ENCODE measurements around the gene RNF113A. TPM values are rescaled to one million over a fixed set of nuclear protein-coding genes. Genes with fewer than 3 reads are reported as not detected.
"Not testable (repeated sequence)": the region's sequence is repeated elsewhere in the genome, so short reads cannot be mapped to it uniquely, and the experiment has no call there.

RNF113A gene
- total RNA-seq, 2 donors from 2014 or later, result 8.2 to 10.2 TPM

GRCh38 chrX:119853444-119853843 lies 18.1 kb downstream of the RNF113A start:
- intact Hi-C loops (cut with DNase I), result no loop called here
- no peak for DNase-seq (ENCODE audit: low spot score)

GRCh38 chrX:119852382-119853353 lies 18.9 kb downstream of the RNF113A start, which contains the start of gene UPF3B:
UPF3B (minus strand) TSS chrX:119852963; CDS start chrX:119852928, 35 bp downstream.
- intact Hi-C loops (cut with DNase I), result no loop called here
- DNase-seq (ENCODE audit: low spot score), result peak; percentile 98

- DNase-seq (ENCODE audit: low spot score), result no peak
Observed at GRCh38 chrX:119833905-119834304, 37.6 kb downstream of the RNF113A start.

GRCh38 chrX:119828446-119828845 lies 43.1 kb downstream of the RNF113A start:
- no peak for DNase-seq (ENCODE audit: low spot score)
- intact Hi-C loops (cut with DNase I), result no loop called here

More at GRCh38 chrX:119833905-119834304, 37.6 kb downstream of the RNF113A start:
- intact Hi-C loops (cut with DNase I), result no loop called here

- intact Hi-C loops (cut with DNase I), result no loop called here
- no peak for DNase-seq (ENCODE audit: low spot score)
Observed at GRCh38 chrX:119826399-119826959, 45.1 kb downstream of the RNF113A start.

GRCh38 chrX:119824221-119824620 lies 47.3 kb downstream of the RNF113A start:
- intact Hi-C loops (cut with DNase I); DNase-seq (ENCODE audit: low spot score): not testable (repeated sequence)

- DNase-seq (ENCODE audit: low spot score); intact Hi-C loops (cut with DNase I): not testable (repeated sequence)
Observed at GRCh38 chrX:119821703-119822102, 49.8 kb downstream of the RNF113A start.

Other genes starting within 250 kb of the RNF113A start
- gene SEPTIN6, start 178.6 kb downstream of the RNF113A start, total RNA-seq, result 10 to 100 TPM; 19.4 to 22.3 TPM
- gene SOWAHD, start 113.1 kb downstream of the RNF113A start, total RNA-seq, result under 1 TPM; 0.29 to 0.32 TPM
- gene RPL39, start 80.1 kb downstream of the RNF113A start, total RNA-seq, result 1,000 to 10,000 TPM; 1,458 to 1,459 TPM
- 1 to 10 TPM; 5.4 to 6.8 TPM for gene UPF3B, start 18.8 kb downstream of the RNF113A start, total RNA-seq
- 10 to 100 TPM; 65.9 to 74.7 TPM for gene NDUFA1, start 99 bp upstream of the RNF113A start, total RNA-seq
- not detected for gene AKAP14, start 24.2 kb upstream of the RNF113A start, total RNA-seq
- 1 to 10 TPM; 5.9 to 8.4 TPM for gene NKAP, start 72.0 kb upstream of the RNF113A start, total RNA-seq
- gene RHOXF2B, start 206.0 kb upstream of the RNF113A start, total RNA-seq, result not detected
- not detected for gene RHOXF1, start 244.2 kb upstream of the RNF113A start, total RNA-seq

All from posterior vena cava (tissue), 2 donors.